ENCODE data around the gene FAM151B.

Gene FAM151B

DNA sequence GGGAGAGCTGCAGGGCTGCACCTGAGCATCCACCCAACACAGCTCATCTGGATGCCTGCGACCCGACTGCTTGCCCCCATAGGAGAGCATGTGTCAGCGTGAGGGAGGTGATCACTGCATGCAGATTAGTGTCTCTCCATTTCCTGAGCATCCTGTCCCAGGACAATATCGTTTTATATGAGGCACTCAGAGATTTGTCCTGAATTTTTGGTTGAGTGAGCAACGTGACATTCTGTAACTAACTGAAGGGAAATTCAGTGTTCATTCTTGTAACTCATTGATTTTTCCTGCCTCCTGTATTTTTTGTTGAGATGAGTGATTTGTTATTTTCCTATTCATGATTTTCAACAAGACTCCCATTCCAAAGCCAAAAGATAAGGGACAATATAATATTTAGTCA lies 102.9 kb downstream of the FAM151B start:
- DNase-seq (ENCODE audit: low spot score) = no peak

DNA sequence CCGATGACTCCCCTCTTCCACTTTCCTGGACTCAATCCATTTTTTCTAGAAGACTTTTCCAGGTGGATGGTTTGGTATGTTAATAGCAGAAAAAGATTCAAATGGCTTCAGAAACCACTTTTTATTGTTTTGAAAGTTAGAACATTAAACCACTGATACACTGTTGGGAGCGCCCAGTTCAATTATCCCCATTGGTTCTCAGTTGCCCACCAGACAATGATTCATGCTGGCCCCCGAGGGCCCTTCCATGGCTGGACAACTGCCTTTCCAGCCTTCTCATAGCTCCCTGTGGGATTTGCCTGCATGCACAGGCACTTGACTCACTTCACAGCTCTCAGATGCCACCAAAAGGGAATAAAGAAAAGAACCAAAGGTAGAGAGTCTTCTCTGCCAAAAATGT lies 103.5 kb downstream of the FAM151B start:
- no peak for DNase-seq (ENCODE audit: low spot score)

DNA sequence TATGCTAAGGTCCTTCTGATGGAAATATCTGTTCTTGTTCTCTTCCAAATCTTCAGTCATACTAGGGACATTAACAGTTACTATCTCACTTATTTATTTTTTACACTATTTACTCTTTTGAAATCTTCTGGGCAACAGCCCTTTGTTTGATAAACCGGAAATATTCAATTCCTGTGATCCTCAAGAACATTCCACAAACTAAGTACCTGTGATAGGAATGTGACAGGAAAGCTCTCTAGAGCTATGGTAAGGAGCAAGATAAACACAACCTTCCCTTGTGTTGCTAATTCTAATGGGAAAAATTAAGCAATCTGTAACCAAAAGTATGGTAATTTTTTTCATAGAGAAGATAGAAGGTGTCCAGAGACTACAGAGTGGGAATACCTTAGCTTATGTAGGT lies 104.2 kb downstream of the FAM151B start:
- no peak for DNase-seq (ENCODE audit: low spot score)
